COR-L47 (cell line): Measurements from ENCODE around the gene MICU2.

ENCODE experiments used
- DNase-seq: peaks from one replicate; lab custom pipeline; 2025; lab: John Stamatoyannopoulos, UW

The MICU2 gene

GRCh38 chr13:21603531-21604448 is at the start of gene MICU2:
Gene MICU2 (minus strand): TSS chr13:21604170. CDS start chr13:21604148, 22 bp downstream.
- peak; percentile 94 for DNase-seq

- DNase-seq: no peak
These were observed 37.7 kb upstream of the MICU2 start for GRCh38 chr13:21641629-21642028.

- no peak for DNase-seq
These were observed 35.6 kb upstream of the MICU2 start for GRCh38 chr13:21639561-21639960.

DNA sequence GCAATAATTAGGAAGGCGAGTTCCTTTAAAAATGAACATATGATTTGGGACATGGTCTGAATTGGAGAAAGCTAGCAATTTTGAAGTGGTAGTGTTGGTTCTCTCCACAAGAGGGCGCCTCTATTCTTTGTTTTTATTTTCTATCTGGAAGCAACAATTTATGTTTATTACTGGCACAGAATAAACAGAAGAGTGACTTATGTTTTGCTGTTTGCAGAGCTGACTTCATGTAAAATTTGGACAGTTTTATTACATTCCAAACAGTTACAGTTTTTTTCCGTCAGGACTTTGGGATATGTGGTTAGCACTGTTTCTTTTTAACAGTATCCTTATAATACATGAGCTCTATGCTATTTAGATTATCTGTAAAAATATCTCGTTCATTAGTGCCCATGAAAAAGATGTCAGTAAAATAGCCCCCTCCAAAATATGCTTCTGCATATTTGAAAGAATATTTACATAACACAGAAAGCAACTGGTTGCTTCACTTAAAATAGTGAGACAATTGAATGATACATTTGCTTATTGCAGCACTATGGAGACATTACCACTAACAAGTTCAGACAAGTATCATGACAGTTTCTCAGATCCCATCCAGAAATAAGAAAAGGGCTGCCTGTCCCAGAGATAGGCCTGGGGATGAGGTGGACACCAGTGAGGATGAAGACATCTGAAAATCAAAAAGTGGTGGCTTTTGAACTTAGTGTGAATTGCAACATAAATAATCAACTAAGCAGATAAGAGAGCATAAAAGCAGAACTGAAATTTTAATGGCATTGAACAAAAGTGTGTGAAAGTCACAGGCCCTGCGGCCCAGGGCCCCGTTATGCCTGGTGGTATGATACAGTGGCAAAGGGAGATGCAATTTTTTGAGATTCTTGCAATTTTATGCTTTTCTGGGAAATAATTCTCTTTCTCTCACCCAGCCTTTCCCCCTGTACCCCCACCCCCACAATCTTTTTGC is 34.6 kb upstream of the MICU2 start:
- peak; percentile 23 for DNase-seq

DNA sequence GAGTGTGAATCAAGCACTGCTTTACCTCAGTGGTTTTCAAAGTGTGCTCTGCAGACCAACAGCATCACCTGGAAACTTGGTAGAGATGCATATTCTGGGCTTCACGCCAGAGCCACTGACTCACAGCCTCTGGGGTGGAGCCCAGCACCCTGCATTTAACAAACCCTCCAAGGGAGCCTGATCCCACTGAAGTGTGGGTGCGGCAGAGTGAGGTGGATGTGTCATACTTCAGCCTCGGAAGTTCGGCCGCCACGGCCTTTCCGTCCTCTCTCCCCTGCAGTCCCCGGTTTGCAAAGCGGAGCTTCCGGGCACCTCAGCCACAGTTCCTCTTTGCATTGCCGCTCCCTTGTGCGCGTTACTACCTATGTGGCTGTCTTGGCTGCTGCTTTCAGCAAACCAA is 33.3 kb upstream of the MICU2 start:
- peak; percentile 96 for DNase-seq

DNA sequence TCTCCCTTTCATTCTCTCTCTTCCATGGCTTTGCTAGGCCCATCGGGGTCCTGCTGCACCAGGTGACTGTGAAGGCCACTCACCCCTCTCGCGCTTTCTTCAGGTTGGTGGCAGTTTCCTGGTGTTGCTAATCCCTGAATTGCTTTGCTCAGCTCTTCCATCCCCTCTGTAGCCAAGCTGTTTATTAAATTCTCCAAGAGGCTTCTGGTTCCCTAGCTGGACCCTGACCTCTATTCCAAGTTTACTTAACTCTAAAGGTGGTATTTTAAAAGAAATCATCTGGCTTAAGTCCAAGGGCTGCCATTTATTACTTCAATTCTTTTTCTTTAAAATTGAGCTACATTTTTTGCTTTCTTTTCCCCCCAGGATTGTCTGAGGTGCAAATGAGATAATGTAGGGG is 32.7 kb upstream of the MICU2 start:
- DNase-seq: peak; percentile 55

DNA sequence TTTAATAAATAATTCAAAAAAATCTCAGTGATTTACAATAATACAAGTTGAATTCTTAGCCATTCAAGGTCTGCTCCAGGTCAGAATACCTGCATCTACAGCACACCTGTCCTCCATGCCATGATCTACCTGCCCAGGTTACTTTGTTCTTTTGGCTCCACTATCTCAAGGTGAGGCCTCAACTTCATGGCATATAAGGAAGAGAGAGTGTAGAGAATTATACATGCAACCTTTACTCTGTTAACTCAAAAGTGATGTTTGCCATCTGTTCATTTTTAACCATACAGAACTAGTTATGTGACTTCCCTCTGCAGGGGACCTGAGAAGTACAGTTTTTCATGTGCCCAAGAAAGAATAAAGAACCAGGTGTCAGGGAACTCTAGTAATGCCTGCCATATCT is 28.2 kb upstream of the MICU2 start:
- no peak for DNase-seq

DNA sequence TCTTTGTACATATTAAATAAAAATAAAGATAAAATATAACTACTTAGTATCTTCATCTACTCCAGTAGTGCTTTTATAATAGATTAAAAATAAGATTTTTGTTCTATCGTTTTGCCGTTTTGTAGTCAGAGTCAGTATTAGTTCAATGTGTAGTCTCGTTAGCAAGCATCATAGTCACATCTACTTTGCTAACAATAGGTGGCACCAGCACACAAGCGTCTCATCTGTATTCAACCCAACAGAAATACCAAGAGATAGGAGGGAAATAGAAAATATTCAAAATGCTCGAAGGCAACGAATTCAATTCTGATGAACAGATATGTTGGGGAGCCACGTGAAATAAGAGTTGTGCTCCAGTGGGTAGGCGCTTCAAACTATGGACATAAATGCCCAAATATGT is 21.4 kb upstream of the MICU2 start:
- DNase-seq: peak; percentile 38

- no peak for DNase-seq
These were observed 16.9 kb upstream of the MICU2 start for GRCh38 chr13:21620861-21621260.

GRCh38 chr13:21619633-21620220 is 15.8 kb upstream of the MICU2 start:
- DNase-seq: no peak

DNA sequence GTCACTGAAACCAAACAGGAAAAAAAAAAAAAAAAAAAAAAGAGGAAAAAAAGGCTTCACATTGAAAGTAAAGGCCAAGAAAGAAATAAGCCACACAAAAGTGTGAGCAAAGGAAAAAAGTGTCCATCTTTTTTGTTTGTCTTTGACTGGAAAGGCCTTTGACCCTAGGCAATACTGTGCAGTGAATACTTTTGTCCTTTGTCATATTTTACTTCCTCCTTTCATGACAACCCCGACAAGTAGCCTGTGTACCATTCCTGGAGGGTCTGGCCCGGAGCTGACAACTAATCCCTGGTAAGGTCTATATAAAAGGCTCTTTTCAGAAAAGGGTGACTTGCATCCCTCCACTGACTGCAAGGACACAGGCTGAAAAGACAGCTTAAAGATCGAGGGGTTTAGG is 12.9 kb upstream of the MICU2 start:
- no peak for DNase-seq

GRCh38 chr13:21616205-21616866 is 12.4 kb upstream of the MICU2 start:
- DNase-seq: no peak

GRCh38 chr13:21615427-21615826 is 11.5 kb upstream of the MICU2 start:
- no peak for DNase-seq

- no peak for DNase-seq
These were observed 9.8 kb upstream of the MICU2 start for GRCh38 chr13:21613791-21614190.

- DNase-seq: no peak
These were observed 7.4 kb upstream of the MICU2 start for GRCh38 chr13:21611385-21611784.

DNA sequence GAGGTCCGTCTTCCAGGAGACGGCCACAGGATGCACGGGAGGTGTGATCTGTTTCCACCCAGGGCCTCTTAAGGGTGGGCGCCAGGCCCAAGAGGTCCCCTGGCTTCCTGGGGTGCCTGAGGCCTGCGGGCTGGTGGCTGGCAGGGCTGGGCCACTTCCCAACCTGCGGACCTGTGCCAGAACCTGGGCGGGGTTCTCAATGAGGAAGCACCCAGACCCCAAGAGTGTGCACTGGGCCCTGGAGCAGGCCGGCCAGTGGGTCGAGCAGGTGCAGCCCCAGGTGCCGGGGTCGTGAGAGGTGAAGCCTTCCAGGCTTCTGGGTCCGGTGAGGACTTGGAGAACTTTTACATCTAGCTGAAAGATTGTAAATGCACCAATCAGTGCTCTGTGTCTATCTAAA is 6.7 kb upstream of the MICU2 start:
- DNase-seq: no peak

DNA sequence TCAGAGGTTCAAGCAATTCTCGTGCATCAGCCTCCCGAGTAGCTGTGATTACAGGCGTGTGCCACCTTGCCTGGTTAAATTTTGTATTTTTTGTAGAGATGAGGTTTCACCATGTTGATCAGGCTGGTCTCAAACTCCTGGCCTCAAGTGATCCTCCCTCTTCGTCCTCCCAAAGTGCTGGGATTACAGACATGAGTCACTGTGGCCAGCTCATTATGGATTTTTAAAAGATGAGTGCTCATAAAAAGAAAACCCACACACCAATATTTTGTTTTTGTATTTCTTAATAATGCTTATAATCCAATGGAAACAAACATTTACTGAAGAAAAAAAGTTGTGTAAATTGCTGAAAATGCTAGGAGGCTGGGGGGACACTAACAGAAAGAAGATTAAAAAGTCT is 5.0 kb upstream of the MICU2 start:
- no peak for DNase-seq

DNA sequence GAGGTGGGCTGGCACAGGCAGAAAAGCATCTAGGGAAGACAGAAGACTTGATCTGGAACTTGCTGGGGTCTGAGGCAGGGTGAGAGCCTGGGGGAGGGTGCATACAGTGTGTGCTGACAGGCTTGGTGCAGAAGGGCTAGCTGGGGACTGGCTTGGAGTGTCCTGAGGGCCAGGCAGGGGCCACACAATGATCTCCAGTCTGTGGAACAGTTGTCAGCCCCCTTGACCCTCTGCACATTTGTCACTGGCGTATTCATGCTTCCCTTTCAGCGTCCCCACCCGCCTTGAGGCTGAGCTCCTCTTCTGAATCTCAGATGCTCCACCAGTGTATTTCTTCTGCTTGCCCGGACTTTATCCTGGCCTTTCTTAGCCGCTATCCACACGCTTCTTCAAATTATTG is 2.8 kb upstream of the MICU2 start:
- no peak for DNase-seq

DNA sequence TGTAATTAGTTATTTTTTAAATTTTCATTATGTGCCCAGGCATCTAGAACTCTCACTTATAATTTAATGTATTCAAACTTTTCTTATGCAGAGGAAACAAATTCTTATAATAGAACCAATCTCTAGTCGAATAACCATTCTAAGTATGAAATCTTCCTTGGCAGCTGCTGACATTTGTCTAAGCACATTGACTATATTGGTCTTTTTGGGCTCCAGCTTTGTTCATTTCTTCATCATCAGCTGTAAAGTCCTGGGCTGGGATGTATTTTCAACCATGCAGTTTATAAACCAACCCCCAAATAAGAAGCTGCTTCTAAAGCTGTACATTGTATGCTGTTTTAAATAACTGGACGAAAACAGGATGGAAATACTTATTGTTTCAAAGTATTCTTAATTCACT is 2.3 kb upstream of the MICU2 start:
- no peak for DNase-seq

GRCh38 chr13:21596722-21597121 is 7.2 kb downstream of the MICU2 start:
- no peak for DNase-seq

GRCh38 chr13:21595546-21595822 is 8.5 kb downstream of the MICU2 start:
- no peak for DNase-seq
